H1 (cell line): ENCODE results near the gene NOL4L. TPM values are rescaled to one million over a fixed set of nuclear protein-coding genes. Genes with fewer than 3 reads are reported as not detected.

Source experiments
- CTCF ChIA-PET: fragments of 300-600 bp; sonication (Branson Sonifier 250); formaldehyde crosslinking; loops from one replicate; lab custom pipeline; 2021; ENCODE audit not compliant: partially characterized antibody; lab: Charles Lee
- POLR2A ChIA-PET: fragments of 300-600 bp; sonication (Branson Sonifier 250); formaldehyde crosslinking; loops from one replicate; lab custom pipeline; 2021; ENCODE audit warnings: inconsistent platforms; ENCODE audit not compliant: partially characterized antibody; lab: Charles Lee
- DNase-seq, 2 experiments: peaks; one replicate each; pipeline versions ENCODE4 v3.0.0 to v3.0.0-alpha.2; 2010 to 2022; ENCODE audit warnings: low spot score in 2 of 2, low read depth in 1 of 2, mixed read lengths in 1 of 2
- FAIRE-seq: peaks from 2 replicates; lab custom pipeline; 2011; peaks lifted over from hg19 to GRCh38; lab: Jason Lieb, UNC
- H2AFZ ChIP-seq: 2 replicates; pipeline ENCODE4 v1.8.1; 2012; ENCODE audit warnings: low read length, inconsistent platforms
- H2AK5ac ChIP-seq: 2 replicates; pipeline ENCODE4 v1.6.1; 2013; ENCODE audit warnings: low read depth, low read length
- H2BK120ac ChIP-seq: replicated peaks from 2 replicates; pipeline ENCODE3; 2013; ENCODE audit warnings: low read depth, low read length, inconsistent platforms
- H2BK12ac ChIP-seq: 2 replicates; pipeline ENCODE4 v1.6.1; 2013; ENCODE audit warnings: low read depth, low read length
- H2BK15ac ChIP-seq: 2 replicates; pipeline ENCODE4 v1.6.1; 2013; ENCODE audit warnings: low read length
- H2BK20ac ChIP-seq: 2 replicates; pipeline ENCODE4 v1.6.1; 2013; ENCODE audit warnings: low read length
- H2BK5ac ChIP-seq: 2 replicates; pipeline ENCODE4 v1.6.1; 2013; ENCODE audit warnings: low read depth, low read length
- H3K14ac ChIP-seq: 2 replicates; pipeline ENCODE4 v1.6.1; 2013; ENCODE audit warnings: inconsistent platforms; ENCODE audit not compliant: insufficient read length
- H3K18ac ChIP-seq: 2 replicates; pipeline ENCODE4 v1.6.1; 2013; ENCODE audit warnings: low read length; ENCODE audit errors: extremely low read depth
- H3K23ac ChIP-seq: 2 replicates; pipeline ENCODE4 v1.6.1; 2013; ENCODE audit warnings: inconsistent platforms; ENCODE audit not compliant: insufficient read length
- H3K23me2 ChIP-seq: 2 replicates; pipeline ENCODE4 v1.6.1; 2013; ENCODE audit warnings: low read depth, low read length
- H3K27ac ChIP-seq: 2 replicates; pipeline ENCODE4 v1.6.1; 2011; ENCODE audit warnings: low read depth, low read length, inconsistent platforms
- H3K27me3 ChIP-seq, 4 experiments: replicated peaks in 1 of 4; 1 replicate in 1 of 4; 2 replicates in 3 of 4; pipeline versions ENCODE4 v1.6.1 to v1.8.1; 2011 to 2013; ENCODE audit warnings: low read length in 3 of 4, mild to moderate bottlenecking in 3 of 4, inconsistent platforms in 2 of 4, mixed read lengths in 2 of 4, moderate library complexity in 1 of 4; ENCODE audit not compliant: control insufficient read depth in 3 of 4, insufficient read depth in 3 of 4; ENCODE audit errors: extremely low read depth in 1 of 4
- H3K36me3 ChIP-seq, 4 experiments: 2 replicates each; pipeline versions ENCODE4 v1.6.1 to v1.8.1; 2011 to 2013; ENCODE audit warnings: mild to moderate bottlenecking in 4 of 4, low read length in 3 of 4, moderate library complexity in 2 of 4, control low read depth in 1 of 4, inconsistent platforms in 1 of 4; ENCODE audit not compliant: insufficient read depth in 4 of 4, control insufficient read depth in 2 of 4
- H3K4ac ChIP-seq: replicated peaks from 2 replicates; pipeline ENCODE3; 2013; ENCODE audit warnings: low read length, low read depth, mixed read lengths, inconsistent platforms; ENCODE audit not compliant: insufficient read length
- H3K4me1 ChIP-seq, 4 experiments: replicated peaks in 1 of 4; 1 replicate in 1 of 4; 2 replicates in 3 of 4; pipeline versions ENCODE4 v1.6.1 to v1.8.1; 2011 to 2013; ENCODE audit warnings: low read length in 3 of 4, inconsistent platforms in 2 of 4, mixed read lengths in 1 of 4; ENCODE audit not compliant: insufficient read depth in 4 of 4, control insufficient read depth in 3 of 4
- H3K4me2 ChIP-seq, 2 experiments: 2 replicates each; pipeline versions ENCODE4 v1.6.1 to v1.8.1; 2011 to 2013; ENCODE audit warnings: low read depth in 2 of 2, low read length in 2 of 2, control low read depth in 1 of 2, inconsistent platforms in 1 of 2, mild to moderate bottlenecking in 1 of 2; ENCODE audit not compliant: insufficient read depth in 1 of 2
- H3K4me3 ChIP-seq, 4 experiments: fragments of 200-600, 300-600 bp in 1 of 4; sonication (generic), shearing (Covaris generic), sonication (Bioruptor Twin) in 1 of 4; 2 replicates each; pipeline versions ENCODE4 v1.5.1 to v1.8.1; 2011 to 2016; ENCODE audit warnings: low read length in 4 of 4, low read depth in 3 of 4, control low read depth in 2 of 4, inconsistent platforms in 2 of 4, mild to moderate bottlenecking in 2 of 4, mixed read lengths in 1 of 4, moderate library complexity in 1 of 4; ENCODE audit not compliant: insufficient read depth in 2 of 4; ENCODE audit errors: extremely low read depth in 1 of 4
- H3K56ac ChIP-seq: replicated peaks from 2 replicates; pipeline ENCODE3; 2013; ENCODE audit warnings: low read depth, mild to moderate bottlenecking, mixed read lengths, low read length, inconsistent platforms; ENCODE audit not compliant: insufficient read length
- H3K79me1 ChIP-seq: 2 replicates; pipeline ENCODE4 v1.6.1; 2013; ENCODE audit warnings: low read depth, low read length, control low read depth
- H3K79me2 ChIP-seq, 2 experiments: 2 replicates each; pipeline versions ENCODE4 v1.6.1 to v1.8.1; 2012 to 2013; ENCODE audit warnings: low read length in 2 of 2, mild to moderate bottlenecking in 2 of 2, inconsistent platforms in 1 of 2; ENCODE audit not compliant: insufficient read depth in 2 of 2, control insufficient read depth in 1 of 2
- H3K9ac ChIP-seq, 4 experiments: replicated peaks in 1 of 4; 1 replicate in 1 of 4; 2 replicates in 3 of 4; pipeline versions ENCODE4 v1.6.1 to v1.8.1; 2011 to 2013; ENCODE audit warnings: low read depth in 3 of 4, low read length in 3 of 4, control low read depth in 2 of 4, mild to moderate bottlenecking in 2 of 4, moderate library complexity in 2 of 4, inconsistent platforms in 1 of 4; ENCODE audit errors: extremely low read depth in 1 of 4
- H3K9me3 ChIP-seq, 2 experiments: 2 replicates each; pipeline versions ENCODE4 v1.6.1 to v1.8.1; 2012 to 2013; ENCODE audit warnings: mild to moderate bottlenecking in 2 of 2, moderate library complexity in 2 of 2, control low read depth in 1 of 2, inconsistent platforms in 1 of 2, low read depth in 1 of 2, low read length in 1 of 2, mixed read lengths in 1 of 2; ENCODE audit not compliant: insufficient read depth in 2 of 2
- H4K20me1 ChIP-seq, 2 experiments: replicated peaks in 1 of 2; 2 replicates each; pipeline versions ENCODE3 to v1.8.1; 2011 to 2013; ENCODE audit warnings: inconsistent platforms in 2 of 2, low read length in 2 of 2, mild to moderate bottlenecking in 1 of 2; ENCODE audit not compliant: insufficient read depth in 2 of 2, control insufficient read depth in 1 of 2
- H4K5ac ChIP-seq: 2 replicates; pipeline ENCODE4 v1.6.1; 2013; ENCODE audit warnings: low read length, low read depth, mixed read lengths, inconsistent platforms; ENCODE audit not compliant: insufficient read length
- H4K8ac ChIP-seq: 2 replicates; pipeline ENCODE4 v1.8.0; 2013; ENCODE audit warnings: mild to moderate bottlenecking, moderate library complexity, low read length, inconsistent platforms; ENCODE audit not compliant: insufficient read depth; ENCODE audit errors: extremely low read depth
- H4K91ac ChIP-seq: replicated peaks from 2 replicates; pipeline ENCODE3; 2013; ENCODE audit warnings: low read length, mixed read lengths, inconsistent platforms; ENCODE audit not compliant: insufficient read length
- BRCA1 ChIP-seq: IDR thresholded peaks from 2 replicates; pipeline ENCODE4 v1.6.1; 2012; ENCODE audit warnings: low read depth, low read length, improper control_type of control experiment
- EGR1 ChIP-seq: IDR thresholded peaks from 2 replicates; pipeline ENCODE4 v1.6.1; 2011; ENCODE audit warnings: low read depth, low read length, borderline replicate concordance
- EP300 ChIP-seq, 2 experiments: IDR thresholded peaks; 1 replicate in 1 of 2; 2 replicates in 1 of 2; pipeline ENCODE4 v1.6.1; 2011 to 2012; ENCODE audit warnings: low read depth in 2 of 2, low read length in 2 of 2, mild to moderate bottlenecking in 2 of 2, borderline replicate concordance in 1 of 2, inconsistent platforms in 1 of 2, moderate library complexity in 1 of 2
- JUND ChIP-seq: IDR thresholded peaks from 2 replicates; pipeline ENCODE4 v1.6.1; 2011; ENCODE audit warnings: mild to moderate bottlenecking, improper control_type of control experiment, low read length
- MAFK ChIP-seq: IDR thresholded peaks from 2 replicates; pipeline ENCODE4 v1.6.1; 2012; ENCODE audit warnings: low read depth, mild to moderate bottlenecking, improper control_type of control experiment, low read length
- MAX ChIP-seq: IDR thresholded peaks from 2 replicates; pipeline ENCODE4 v1.6.1; 2012; ENCODE audit warnings: inconsistent platforms
- NANOG ChIP-seq: IDR thresholded peaks from 2 replicates; pipeline ENCODE4 v1.6.1; 2011; ENCODE audit warnings: low read length, low read depth, mild to moderate bottlenecking, inconsistent platforms; ENCODE audit not compliant: insufficient read depth, poor library complexity, severe bottlenecking
- NRF1 ChIP-seq: IDR thresholded peaks from 2 replicates; pipeline ENCODE4 v1.6.1; 2011; ENCODE audit warnings: mild to moderate bottlenecking, low read depth, low read length, improper control_type of control experiment
- RXRA ChIP-seq: IDR thresholded peaks from 2 replicates; pipeline ENCODE4 v1.6.1; 2011; ENCODE audit warnings: low read depth, mild to moderate bottlenecking, low read length, moderate library complexity; ENCODE audit not compliant: insufficient read depth
- SAP30 ChIP-seq: fragments of 300-600 bp; sonication (generic); IDR thresholded peaks from 2 replicates; pipeline ENCODE4 v1.7.1; 2012; ENCODE audit warnings: low read length, moderate library complexity, mild to moderate bottlenecking, inconsistent platforms; ENCODE audit not compliant: insufficient read depth, insufficient replicate concordance
- SIN3A ChIP-seq, 2 experiments: IDR thresholded peaks in 1 of 2; conservative IDR thresholded peaks in 1 of 2; 2 replicates each; pipeline ENCODE4 v1.6.1; 2011 to 2012; ENCODE audit warnings: low read length in 2 of 2, improper control_type of control experiment in 1 of 2, low read depth in 1 of 2, mild to moderate bottlenecking in 1 of 2
- WGBS, 2 experiments: shearing (Covaris generic) in 1 of 2; methylation state at CpG; one replicate each; pipeline versions ENCODE4 v1.1.6 to v1.1.7; 2013 to 2015; ENCODE audit warnings: low lambda C conversion rate in 2 of 2, mixed read lengths in 2 of 2, inconsistent platforms in 1 of 2, low coverage in 1 of 2, missing lambda C conversion rate in 1 of 2; ENCODE audit not compliant: insufficient replicate concordance in 2 of 2, insufficient coverage in 1 of 2, insufficient read length in 1 of 2; ENCODE audit errors: extremely low coverage in 1 of 2, missing lambda C conversion rate in 1 of 2; 5-methylcytosine and 5-hydroxymethylcytosine counted together
- polyA plus RNA-seq, 7 experiments: library from polyadenylated mRNA; depleted of rRNA in 3 of 7; stranded (reverse) in 5 of 7; unstranded in 2 of 7; fragments of >200 nt in 5 of 7; fragments of 200-250 nt in 2 of 7; gene quantifications; 1 replicate in 5 of 7; 2 replicates in 1 of 7; 4 replicates in 1 of 7; pipeline versions ENCODE4 v1.2.1 to v1.2.3, GENCODE V29; 2011 to 2013; ENCODE audit warnings: missing spikeins in 2 of 7, mixed read lengths in 2 of 7
- total RNA-seq: library from RNA; stranded (reverse); fragmentation: NEBNext Ultra II Directional; extraction: Animal tissue kit (Norgen Biotek cat#: 25700); gene quantifications from 2 replicates; pipeline ENCODE4 v1.2.1, GENCODE V29; 2021

NOL4L gene
- total and polyA plus RNA-seq, 2 of the 8 experiments (the other 6 are each of a cell fraction or from before 2014, with no cell fraction given) = 15.3 to 23.7 TPM

GRCh38 chr20:32611286-32611685, 26.2 kb upstream of the NOL4L start:
- POLR2A ChIA-PET = interaction anchor here (1.1 kb wide), 1 partner anchor 14 kb away, joined by 4 read pairs; no protein-coding TSS in a partner anchor
- Histone ChIP-seq H2AFZ (no peak overlapping the region), H3K56ac (no peak overlapping the region), H3K4ac (no peak overlapping the region), H3K79me2 (no peaks in the 10 kb centered on the region), H2BK20ac (no peak overlapping the region), H4K20me1 (peaks cover 0 to 5% of the 10 kb centered on the region in 2 experiments), H3K9me3 (no peaks in the 10 kb centered on the region), H3K23ac (no peak overlapping the region), H2BK120ac (no peak overlapping the region), H3K18ac (no peak overlapping the region; the same call in 1 of the 2 replicates), H4K91ac (no peak overlapping the region), H4K5ac (no peak overlapping the region), H3K14ac (no peak overlapping the region), H2BK12ac (no peak overlapping the region), H4K8ac (no peak overlapping the region), H2BK15ac (no peak overlapping the region), H3K4me2 (no peak overlapping the region), H3K23me2 (peaks cover 13% of the 10 kb centered on the region; the same call in 1 of the 2 replicates), H3K36me3 (no peaks in the 10 kb centered on the region), H2AK5ac (0 out of 2 replicates have a peak overlapping the region, but pooled peaks have one; percentile 39), H3K4me3 (no peak overlapping the region), H3K27me3 (no peaks in the 10 kb centered on the region), H3K9ac (no peak overlapping the region), H3K4me1 (peaks cover 0 to 10% (median 3%) of the 10 kb centered on the region in 4 experiments; a peak in 4 of 7 replicates), H2BK5ac (no peak overlapping the region), H3K27ac (no peak overlapping the region), H3K79me1 (no peaks in the 10 kb centered on the region)
- FAIRE-seq = no peak
- 82% methylated on average over 7 of the region's 7 CpGs; no CpG with 5 or more reads in 1 of the 2 experiments for WGBS, 2 experiments
- CTCF ChIA-PET = interaction anchor here (1.0 to 2.8 kb wide), 11 partner anchors 7 to 140 kb away, joined by 3 to 12 read pairs (median 3); no protein-coding TSS in a partner anchor
- no peak for DNase-seq
- no peak for TF ChIP-seq RXRA
- no peak for TF ChIP-seq NRF1
- no peak for TF ChIP-seq EP300 (IDR thresholded peaks at IDR 0.05; ENCODE audit: borderline replicate concordance in 1 of 2, low read depth in 2 of 2, low read length in 2 of 2)
- TF ChIP-seq JUND = no peak
- TF ChIP-seq SIN3A (conservative IDR thresholded peaks at IDR 0.05 in 1 of 2, IDR thresholded peaks at IDR 0.05 in 1 of 2; ENCODE audit: low read depth in 1 of 2, low read length in 2 of 2) = no peak
- no peak for TF ChIP-seq MAFK
- TF ChIP-seq NANOG = no peak
- no peak for TF ChIP-seq EGR1
- TF ChIP-seq BRCA1 = no peak
- TF ChIP-seq SAP30 = no peak
- TF ChIP-seq MAX = no peak
